Measurements from ENCODE around the gene CFAP46.

- TF ChIP-seq SUZ12 (IDR thresholded peaks at IDR 0.05): no peak
- TF ChIP-seq BHLHE40 (IDR thresholded peaks at IDR 0.05; ENCODE audit: borderline replicate concordance): no peak
- TF ChIP-seq ZNF384 (IDR thresholded peaks at IDR 0.05): no peak
- TF ChIP-seq PKNOX1 (IDR thresholded peaks at IDR 0.05): no peak
- TF ChIP-seq NFRKB (IDR thresholded peaks at IDR 0.05): no peak
- no peak for TF ChIP-seq SP1 (IDR thresholded peaks at IDR 0.05)
- no peak for TF ChIP-seq FOXM1 (IDR thresholded peaks at IDR 0.05; ENCODE audit: borderline replicate concordance)
- TF ChIP-seq ELF4 (IDR thresholded peaks at IDR 0.05): no peak
- no peak for TF ChIP-seq CTBP1 (IDR thresholded peaks at IDR 0.05; ENCODE audit: borderline replicate concordance)
- no peak for TF ChIP-seq FOXA1 (IDR thresholded peaks at IDR 0.05)
- no peak for TF ChIP-seq ARNT (IDR thresholded peaks at IDR 0.05)
Measured at GRCh38 chr10:132777441-132777840, 164.9 kb downstream of the CFAP46 start.
